IPS-18a (cell line): ENCODE measurements around the gene RGPD3.

Experiments used
- H3K27ac ChIP-seq: one replicate; pipeline ENCODE4 v1.5.1; 2013; ENCODE audit warnings: low read length
- H3K27me3 ChIP-seq: one replicate; pipeline ENCODE4 v1.6.1; 2013; ENCODE audit warnings: mild to moderate bottlenecking, low read length; ENCODE audit not compliant: control insufficient read depth, insufficient read depth
- H3K36me3 ChIP-seq: one replicate; pipeline ENCODE4 v1.6.1; 2013; ENCODE audit warnings: low read depth, low read length; ENCODE audit not compliant: control insufficient read depth
- H3K4me1 ChIP-seq: one replicate; pipeline ENCODE4 v1.6.1; 2013; ENCODE audit warnings: low read depth, low read length; ENCODE audit not compliant: control insufficient read depth
- H3K4me3 ChIP-seq: one replicate; pipeline ENCODE4 v1.5.1; 2013; ENCODE audit warnings: low read length
- H3K9ac ChIP-seq: one replicate; pipeline ENCODE4 v1.6.1; 2013; ENCODE audit warnings: mild to moderate bottlenecking, low read length, moderate library complexity
- H3K9me3 ChIP-seq: one replicate; pipeline ENCODE4 v1.6.1; 2013; ENCODE audit warnings: low read depth, low read length; ENCODE audit not compliant: control insufficient read depth

The RGPD3 gene

GRCh38 chr2:106359512-106359911, 108.7 kb downstream of the RGPD3 start:
- H3K4me3 ChIP-seq, result no peak overlapping the region
- no peak overlapping the region for H3K9ac ChIP-seq
- H3K4me1 ChIP-seq, result no peaks in the 10 kb centered on the region
- no peaks in the 10 kb centered on the region for H3K36me3 ChIP-seq
- H3K27me3 ChIP-seq, result no peaks in the 10 kb centered on the region
- no peak overlapping the region for H3K27ac ChIP-seq
- H3K9me3 ChIP-seq, result no peaks in the 10 kb centered on the region

GRCh38 chr2:106358521-106358920, 109.7 kb downstream of the RGPD3 start:
- Histone ChIP-seq H3K27me3 (no peaks in the 10 kb centered on the region), H3K4me1 (no peaks in the 10 kb centered on the region), H3K36me3 (no peaks in the 10 kb centered on the region), H3K27ac (no peak overlapping the region), H3K9me3 (no peaks in the 10 kb centered on the region), H3K9ac (no peak overlapping the region), H3K4me3 (no peak overlapping the region)

- Histone ChIP-seq H3K4me3 (no peak overlapping the region), H3K36me3 (no peaks in the 10 kb centered on the region), H3K27ac (no peak overlapping the region), H3K9ac (no peak overlapping the region), H3K9me3 (no peaks in the 10 kb centered on the region), H3K4me1 (no peaks in the 10 kb centered on the region), H3K27me3 (no peaks in the 10 kb centered on the region)
These were observed 110.1 kb downstream of the RGPD3 start for GRCh38 chr2:106358081-106358480.

- Histone ChIP-seq H3K4me3 (no peak overlapping the region), H3K4me1 (no peaks in the 10 kb centered on the region), H3K9me3 (no peaks in the 10 kb centered on the region), H3K27ac (no peak overlapping the region), H3K36me3 (no peaks in the 10 kb centered on the region), H3K27me3 (no peaks in the 10 kb centered on the region), H3K9ac (no peak overlapping the region)
These were observed 111.9 kb downstream of the RGPD3 start for GRCh38 chr2:106356291-106356690.

GRCh38 chr2:106353676-106354075, 114.5 kb downstream of the RGPD3 start:
- Histone ChIP-seq H3K36me3 (no peaks in the 10 kb centered on the region), H3K9me3 (no peaks in the 10 kb centered on the region)

GRCh38 chr2:106350980-106351379, 117.2 kb downstream of the RGPD3 start:
- Histone ChIP-seq H3K9ac (no peak overlapping the region), H3K4me1 (no peaks in the 10 kb centered on the region), H3K27ac (no peak overlapping the region), H3K36me3 (no peaks in the 10 kb centered on the region), H3K4me3 (no peak overlapping the region), H3K9me3 (no peaks in the 10 kb centered on the region), H3K27me3 (no peaks in the 10 kb centered on the region)

More at GRCh38 chr2:106353676-106354075, 114.5 kb downstream of the RGPD3 start:
- Histone ChIP-seq H3K27ac (no peak overlapping the region), H3K27me3 (no peaks in the 10 kb centered on the region), H3K4me1 (no peaks in the 10 kb centered on the region), H3K4me3 (no peak overlapping the region), H3K9ac (no peak overlapping the region)

- Histone ChIP-seq H3K27me3 (no peaks in the 10 kb centered on the region), H3K4me3 (no peak overlapping the region), H3K36me3 (no peaks in the 10 kb centered on the region), H3K27ac (no peak overlapping the region), H3K9ac (no peak overlapping the region), H3K4me1 (no peaks in the 10 kb centered on the region), H3K9me3 (no peaks in the 10 kb centered on the region)
These were observed 123.9 kb downstream of the RGPD3 start for GRCh38 chr2:106344302-106344701.

GRCh38 chr2:106343274-106343673, 124.9 kb downstream of the RGPD3 start:
- H3K9me3 ChIP-seq, result no peaks in the 10 kb centered on the region
- H3K27me3 ChIP-seq, result no peaks in the 10 kb centered on the region
- no peak overlapping the region for H3K9ac ChIP-seq
- no peaks in the 10 kb centered on the region for H3K4me1 ChIP-seq
- H3K4me3 ChIP-seq, result no peak overlapping the region
- no peaks in the 10 kb centered on the region for H3K36me3 ChIP-seq
- H3K27ac ChIP-seq, result no peak overlapping the region

- no peaks in the 10 kb centered on the region for H3K9me3 ChIP-seq
These were observed 125.4 kb downstream of the RGPD3 start for GRCh38 chr2:106342831-106343251.

GRCh38 chr2:106341666-106342065, 126.5 kb downstream of the RGPD3 start:
- no peaks in the 10 kb centered on the region for H3K36me3 ChIP-seq
- H3K27me3 ChIP-seq, result no peaks in the 10 kb centered on the region
- H3K4me3 ChIP-seq, result no peak overlapping the region

More at GRCh38 chr2:106342831-106343251, 125.4 kb downstream of the RGPD3 start:
- H3K27ac ChIP-seq, result no peak overlapping the region
- no peaks in the 10 kb centered on the region for H3K4me1 ChIP-seq
- H3K4me3 ChIP-seq, result no peak overlapping the region
- H3K27me3 ChIP-seq, result no peaks in the 10 kb centered on the region
- no peak overlapping the region for H3K9ac ChIP-seq
- no peaks in the 10 kb centered on the region for H3K36me3 ChIP-seq

More at GRCh38 chr2:106341666-106342065, 126.5 kb downstream of the RGPD3 start:
- Histone ChIP-seq H3K9ac (no peak overlapping the region), H3K4me1 (no peaks in the 10 kb centered on the region), H3K9me3 (no peaks in the 10 kb centered on the region), H3K27ac (no peak overlapping the region)
